Hepatocyte (in vitro differentiated cells): ENCODE data around the gene CELF4.

Experiments used
- EZH2 ChIP-seq: fragments of 200-600 bp; sonication (generic); IDR thresholded peaks from 2 replicates; pipeline ENCODE4 v1.6.1; 2016; ENCODE audit warnings: antibody characterized with exemption, mild to moderate bottlenecking, borderline replicate concordance
- TF ChIP-seq, protein P1 (sequence below): fragments of 200-600 bp; sonication (generic); IDR thresholded peaks from 2 replicates; pipeline ENCODE4 v1.5.1; 2016; ENCODE audit warnings: antibody characterized with exemption, mild to moderate bottlenecking; ENCODE audit not compliant: poor library complexity

DNA sequence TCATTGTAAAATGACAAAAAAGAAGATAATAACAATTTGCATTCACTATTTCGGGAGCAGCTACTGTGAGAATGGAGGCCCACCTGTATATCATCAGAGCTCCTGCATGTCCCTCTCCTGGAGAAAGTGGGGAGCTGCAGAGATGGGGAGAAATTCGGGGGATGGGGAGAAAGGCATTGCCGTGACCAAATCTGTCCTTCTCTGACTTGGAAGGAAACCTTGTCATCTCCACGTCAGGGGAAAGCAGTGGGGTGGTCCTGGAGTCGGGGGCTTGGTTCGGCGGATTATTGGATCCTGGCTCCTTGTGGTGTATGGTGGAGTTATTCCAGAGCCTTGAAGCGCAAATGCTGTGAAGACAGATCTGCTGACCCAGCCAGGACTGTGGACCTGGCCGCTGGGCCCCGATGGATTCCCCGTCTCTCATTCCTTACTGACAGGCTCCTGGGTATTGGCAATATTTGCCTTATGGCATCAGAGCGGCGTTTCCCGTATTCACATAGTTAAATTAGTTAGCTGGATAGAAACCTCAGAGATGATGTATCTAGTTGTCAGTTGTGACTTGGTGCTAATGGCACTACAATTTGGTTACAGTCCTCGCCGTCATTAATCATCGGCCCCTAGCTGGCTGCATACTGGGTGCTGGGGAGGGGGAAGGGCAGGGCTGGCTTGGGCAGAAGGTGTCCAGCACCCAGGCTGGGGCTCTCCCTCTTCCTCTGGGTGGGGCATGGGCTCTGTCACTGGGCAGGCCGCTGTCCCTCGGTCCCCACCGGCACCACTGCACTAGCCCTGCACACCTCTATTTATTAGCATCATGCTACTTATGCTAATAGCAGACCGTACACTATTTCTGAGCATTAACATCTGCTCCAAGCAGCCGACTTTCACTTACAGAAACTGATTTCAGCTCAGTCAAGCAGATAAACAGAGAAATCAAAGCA is 31.7 kb downstream of the CELF4 start:
- TF ChIP-seq, protein P1, sequence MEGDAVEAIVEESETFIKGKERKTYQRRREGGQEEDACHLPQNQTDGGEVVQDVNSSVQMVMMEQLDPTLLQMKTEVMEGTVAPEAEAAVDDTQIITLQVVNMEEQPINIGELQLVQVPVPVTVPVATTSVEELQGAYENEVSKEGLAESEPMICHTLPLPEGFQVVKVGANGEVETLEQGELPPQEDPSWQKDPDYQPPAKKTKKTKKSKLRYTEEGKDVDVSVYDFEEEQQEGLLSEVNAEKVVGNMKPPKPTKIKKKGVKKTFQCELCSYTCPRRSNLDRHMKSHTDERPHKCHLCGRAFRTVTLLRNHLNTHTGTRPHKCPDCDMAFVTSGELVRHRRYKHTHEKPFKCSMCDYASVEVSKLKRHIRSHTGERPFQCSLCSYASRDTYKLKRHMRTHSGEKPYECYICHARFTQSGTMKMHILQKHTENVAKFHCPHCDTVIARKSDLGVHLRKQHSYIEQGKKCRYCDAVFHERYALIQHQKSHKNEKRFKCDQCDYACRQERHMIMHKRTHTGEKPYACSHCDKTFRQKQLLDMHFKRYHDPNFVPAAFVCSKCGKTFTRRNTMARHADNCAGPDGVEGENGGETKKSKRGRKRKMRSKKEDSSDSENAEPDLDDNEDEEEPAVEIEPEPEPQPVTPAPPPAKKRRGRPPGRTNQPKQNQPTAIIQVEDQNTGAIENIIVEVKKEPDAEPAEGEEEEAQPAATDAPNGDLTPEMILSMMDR = peak; percentile 21
- TF ChIP-seq EZH2 = no peak
